Omental fat pad (tissue), 4 donors: ENCODE data around the gene PDZRN3. TPM values are rescaled to one million over a fixed set of nuclear protein-coding genes. Genes with fewer than 3 reads are reported as not detected.

ENCODE experiments used
- ATAC-seq: fragments of 150-250 bp; one replicate; pipeline ENCODE4 v1.9.1; 2016; ENCODE audit warnings: mild to moderate bottlenecking, moderate library complexity; ENCODE audit not compliant: low FRiP score
- DNase-seq: peaks from one replicate; pipeline ENCODE4 v3.0.0-alpha.2; 2019; ENCODE audit warnings: low spot score
- CTCF ChIP-seq, 3 donors: fragments of 450-650 bp; IDR thresholded peaks; one replicate each; pipeline ENCODE4 v1.5.1; 2016 to 2017; ENCODE audit warnings: antibody characterized with exemption in 3 of 3, mild to moderate bottlenecking in 3 of 3, moderate library complexity in 2 of 3
- total RNA-seq, 4 donors: library from RNA; depleted of rRNA; stranded (reverse); fragments of >200 nt; gene quantifications; one replicate each; pipeline ENCODE4 v1.1.0, GENCODE V29; 2016

Gene PDZRN3
- total RNA-seq, 4 donors from 2014 or later: 22.8 to 47.4 (median 37.5) TPM

- ATAC-seq (no peak), DNase-seq (no peak)
- TF ChIP-seq CTCF (IDR thresholded peaks at IDR 0.05): no peak
These were observed 125.0 kb downstream of the PDZRN3 start for GRCh38 chr3:73499787-73500186.

- ATAC-seq: no peak
These were observed 125.7 kb downstream of the PDZRN3 start for GRCh38 chr3:73498764-73499622.

GRCh38 chr3:73497646-73498406, 126.9 kb downstream of the PDZRN3 start:
- ATAC-seq (no peak), DNase-seq (no peak)
- no peak for TF ChIP-seq CTCF (IDR thresholded peaks at IDR 0.05)

More at GRCh38 chr3:73498764-73499622, 125.7 kb downstream of the PDZRN3 start:
- TF ChIP-seq CTCF (IDR thresholded peaks at IDR 0.05): no peak
- no peak for DNase-seq

GRCh38 chr3:73493543-73494308, 131.0 kb downstream of the PDZRN3 start:
- DNase-seq (no peak), ATAC-seq (no peak)
- TF ChIP-seq CTCF (IDR thresholded peaks at IDR 0.05): no peak

GRCh38 chr3:73492186-73492585, 132.6 kb downstream of the PDZRN3 start:
- ATAC-seq (no peak), DNase-seq (no peak)
- no peak for TF ChIP-seq CTCF (IDR thresholded peaks at IDR 0.05)

GRCh38 chr3:73491287-73491662, 133.5 kb downstream of the PDZRN3 start:
- no peak for TF ChIP-seq CTCF (IDR thresholded peaks at IDR 0.05)
- DNase-seq (no peak), ATAC-seq (no peak)
